HepG2 (cell line): ENCODE measurements around the gene CD300H. TPM values are rescaled to one million over a fixed set of nuclear protein-coding genes. Genes with fewer than 3 reads are reported as not detected.

ENCODE experiments used
- ATAC-seq: fragments of 200-7000 bp; cut with Tn5 transposase; 3 replicates; pipeline ENCODE4 v1.9.1; 2020; ENCODE audit warnings: mild to moderate bottlenecking, moderate library complexity
- BruUV-seq: library from RNA; stranded (reverse); fragments of 400-500 nt; replicated peaks from 2 replicates; lab custom pipeline; 2021; lab: Mats Ljungman, UMichigan
- CTCF ChIA-PET: fragments of 300-600 bp; formaldehyde crosslinking; extraction: SDS; loops from one replicate; lab custom pipeline; 2021; ENCODE audit warnings: low total read pairs, inconsistent platforms, low intra/inter-chr PET ratio; lab: Yijun Ruan, JAX
- POLR2A ChIA-PET: fragments of 350-600 bp; sonication (Branson Sonifier 250); formaldehyde crosslinking; loops from one replicate; lab custom pipeline; 2020; ENCODE audit warnings: antibody characterized with exemption, inconsistent platforms; lab: Yijun Ruan, JAX
- DNase-seq: peaks from one replicate; pipeline ENCODE4 v3.0.0-alpha.2; 2015; ENCODE audit warnings: low spot score
- FAIRE-seq: peaks from 3 replicates; lab custom pipeline; 2011; peaks lifted over from hg19 to GRCh38; lab: Jason Lieb, UNC
- H2AFZ ChIP-seq: one replicate; pipeline ENCODE4 v1.6.1; 2011; ENCODE audit warnings: low read length, inconsistent platforms
- H3K27ac ChIP-seq: fragments of 300-600 bp; 3 replicates; pipeline ENCODE4 v1.8.0; 2011; ENCODE audit warnings: mixed run types, mild to moderate bottlenecking, mixed read lengths, low read length, inconsistent platforms; ENCODE audit not compliant: insufficient read depth; ENCODE audit errors: extremely low read length
- H3K27me3 ChIP-seq, 2 experiments: fragments of 200-600 bp in 1 of 2; 2 replicates in 1 of 2; 3 replicates in 1 of 2; pipeline versions ENCODE4 v1.6.0 to v1.8.0; 2011; ENCODE audit warnings: low read length in 2 of 2, mild to moderate bottlenecking in 2 of 2, moderate library complexity in 2 of 2, inconsistent platforms in 1 of 2; ENCODE audit not compliant: insufficient read depth in 2 of 2, control insufficient read depth in 1 of 2
- H3K36me3 ChIP-seq, 2 experiments: fragments of 200-600 bp in 1 of 2; replicated peaks in 1 of 2; 2 replicates in 1 of 2; 3 replicates in 1 of 2; pipeline versions ENCODE4 v1.5.1 to v1.8.0; 2011; ENCODE audit warnings: low read length in 2 of 2, inconsistent platforms in 1 of 2; ENCODE audit not compliant: insufficient read depth in 2 of 2, control insufficient read depth in 1 of 2
- H3K4me1 ChIP-seq: 2 replicates; pipeline ENCODE4 v1.5.1; 2012; ENCODE audit warnings: low read length, inconsistent platforms; ENCODE audit not compliant: insufficient read depth
- H3K4me2 ChIP-seq: 2 replicates; pipeline ENCODE4 v1.6.0; 2011; ENCODE audit warnings: low read depth, low read length, inconsistent platforms
- H3K4me3 ChIP-seq, 3 experiments: fragments of 200-600 bp in 1 of 3; sonication (generic), shearing (Covaris generic) in 1 of 3; replicated peaks in 1 of 3; 2 replicates each; pipeline ENCODE4 v1.5.1; 2011 to 2016; ENCODE audit warnings: low read length in 3 of 3, inconsistent platforms in 2 of 3, low read depth in 2 of 3, mild to moderate bottlenecking in 2 of 3, control low read depth in 1 of 3, mixed read lengths in 1 of 3; ENCODE audit not compliant: insufficient read depth in 1 of 3
- H3K79me2 ChIP-seq: one replicate; pipeline ENCODE4 v1.6.1; 2011; ENCODE audit warnings: low read length, inconsistent platforms; ENCODE audit not compliant: insufficient read depth
- H3K9ac ChIP-seq: 2 replicates; pipeline ENCODE4 v1.6.0; 2011; ENCODE audit warnings: mild to moderate bottlenecking, low read depth, low read length, inconsistent platforms; ENCODE audit not compliant: insufficient read depth
- H3K9me3 ChIP-seq: 2 replicates; pipeline ENCODE4 v1.5.1; 2012; ENCODE audit warnings: mild to moderate bottlenecking, low read length
- H4K20me1 ChIP-seq: 2 replicates; pipeline ENCODE4 v1.6.0; 2011; ENCODE audit warnings: inconsistent platforms, mild to moderate bottlenecking, low read length, moderate library complexity; ENCODE audit not compliant: insufficient read depth
- CREB1 ChIP-seq, 2 experiments: fragments of 450-650 bp in 1 of 2; IDR thresholded peaks; 2 replicates each; pipeline ENCODE4 v1.6.1; 2016 to 2017; ENCODE audit warnings: control low read depth in 1 of 2, mild to moderate bottlenecking in 1 of 2, missing compliant biosample characterization in 1 of 2, missing genetic modification characterization in 1 of 2
- WGBS: methylation state at CpG from one replicate; pipeline ENCODE4 v1.1.6; 2017; ENCODE audit warnings: low lambda C conversion rate; 5-methylcytosine and 5-hydroxymethylcytosine counted together
- in situ Hi-C: cut with HindIII; loops from 2 replicates; pipeline ENCODE4 v1.10.0; 2017; ENCODE audit warnings: low pct_unique_long_range_greater_than_20kb; ENCODE audit not compliant: extremely low pct_ligation_motif_present
- intact Hi-C: fragments of 100-400 bp; cut with micrococcal nuclease; formaldehyde crosslinking; loops from one replicate; pipeline ENCODE4 v1.10.0; 2022; ENCODE audit not compliant: unreplicated experiment
- polyA plus RNA-seq, 8 experiments: library from polyadenylated mRNA; depleted of rRNA in 3 of 8; stranded (reverse) in 7 of 8; unstranded in 1 of 8; fragments of >200 nt; fragmentation: Illumina TruSeq in 4 of 8; extraction: Trizol in 4 of 8; gene quantifications; 2 replicates each; pipeline versions ENCODE4 v1.2.1 to v1.2.3, GENCODE V29; 2011 to 2016; ENCODE audit warnings: low read depth in 4 of 8, missing spikeins in 1 of 8, mixed read lengths in 1 of 8; ENCODE audit not compliant: insufficient read depth in 1 of 8
- total RNA-seq, 5 experiments: library from RNA; depleted of rRNA; stranded (reverse); fragments of >200 nt; fragmentation: Illumina TruSeq; extraction: Trizol; gene quantifications; 2 replicates each; pipeline ENCODE4 v1.2.3, GENCODE V29; 2016; ENCODE audit warnings: low read depth in 1 of 5
- TF ChIP-seq, protein P1 (sequence below): IDR thresholded peaks from 2 replicates; pipeline ENCODE4 v1.6.1; 2016; ENCODE audit warnings: mild to moderate bottlenecking, missing biosample characterization, missing genetic modification reagents
- TF ChIP-seq, protein P2 (sequence below): sonication (generic); formaldehyde crosslinking; conservative IDR thresholded peaks from 2 replicates; pipeline ENCODE4 v1.8.0; 2022; ENCODE audit warnings: mild to moderate bottlenecking, moderate library complexity, missing genetic modification reagents

The CD300H gene
- total and polyA plus RNA-seq, 2 of the 13 experiments (the other 11 are each of a cell fraction or from before 2014, with no cell fraction given) = not detected

DNA sequence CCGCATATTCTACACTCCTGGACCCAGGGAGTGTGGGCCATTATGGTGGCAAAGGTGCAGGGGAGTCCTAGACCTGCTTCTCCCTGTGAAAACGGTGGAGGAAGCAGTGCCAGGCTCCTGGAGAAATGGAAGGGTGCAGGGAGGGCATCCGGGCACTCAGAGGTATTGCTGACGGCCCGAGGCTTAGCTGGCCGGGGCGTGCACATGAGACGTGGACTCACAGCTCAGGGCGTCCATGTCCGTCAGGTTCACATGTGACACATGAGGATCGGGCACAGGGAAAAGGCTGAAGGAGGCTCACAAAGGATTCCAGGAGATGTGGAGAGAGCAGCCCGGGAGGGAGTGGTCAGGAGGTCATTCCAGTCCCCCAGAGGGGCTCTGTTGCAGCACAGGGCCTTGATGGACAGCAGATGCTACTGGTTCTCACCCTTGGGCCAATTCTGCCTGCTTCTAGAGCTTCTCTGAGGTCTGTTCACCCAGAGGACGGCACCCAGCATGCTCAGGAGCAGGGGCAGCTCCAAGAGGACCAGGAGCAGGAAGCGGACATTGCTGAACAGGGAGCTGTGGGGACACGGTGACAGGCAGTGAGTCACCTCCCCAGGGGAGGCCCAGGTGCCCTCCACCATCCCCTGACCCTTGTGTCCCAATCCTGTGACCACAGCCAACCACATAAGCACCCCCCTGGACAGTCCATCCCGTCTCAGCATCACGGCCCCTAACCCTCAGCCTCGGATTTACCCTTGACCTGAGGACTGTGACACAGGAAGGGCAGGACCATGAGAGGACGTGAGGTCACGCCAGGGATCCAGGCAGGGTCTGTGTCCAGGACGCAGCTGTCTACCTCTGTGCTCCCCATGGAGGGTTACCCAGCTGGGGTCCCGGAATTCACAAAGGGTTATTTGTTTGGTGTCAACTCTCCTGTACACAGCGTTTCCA is 25.9 kb downstream of the CD300H start:
- Histone ChIP-seq H3K79me2 (no peaks in the 10 kb centered on the region), H4K20me1 (no peaks in the 10 kb centered on the region), H3K9ac (no peak overlapping the region), H3K9me3 (no peaks in the 10 kb centered on the region), H3K4me3 (no peak overlapping the region), H3K27ac (no peak overlapping the region), H3K4me1 (no peaks in the 10 kb centered on the region), H3K36me3 (no peaks in the 10 kb centered on the region), H3K4me2 (no peak overlapping the region), H2AFZ (no peak overlapping the region), H3K27me3 (peaks cover 30 to 88% of the 10 kb centered on the region in 2 experiments)
- no peak for DNase-seq
- no peak for ATAC-seq
- intact Hi-C loops = no loop called here
- BruUV-seq = no TSS peak
- in situ Hi-C loops = no loop called here
- POLR2A ChIA-PET = no interaction called here
- WGBS = 11% methylated on average over 19 of the region's 23 CpGs
- TF ChIP-seq, protein P1, sequence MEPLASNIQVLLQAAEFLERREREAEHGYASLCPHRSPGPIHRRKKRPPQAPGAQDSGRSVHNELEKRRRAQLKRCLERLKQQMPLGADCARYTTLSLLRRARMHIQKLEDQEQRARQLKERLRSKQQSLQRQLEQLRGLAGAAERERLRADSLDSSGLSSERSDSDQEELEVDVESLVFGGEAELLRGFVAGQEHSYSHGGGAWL (CRISPR knock-in tag) = no peak
- TF ChIP-seq, protein P2, sequence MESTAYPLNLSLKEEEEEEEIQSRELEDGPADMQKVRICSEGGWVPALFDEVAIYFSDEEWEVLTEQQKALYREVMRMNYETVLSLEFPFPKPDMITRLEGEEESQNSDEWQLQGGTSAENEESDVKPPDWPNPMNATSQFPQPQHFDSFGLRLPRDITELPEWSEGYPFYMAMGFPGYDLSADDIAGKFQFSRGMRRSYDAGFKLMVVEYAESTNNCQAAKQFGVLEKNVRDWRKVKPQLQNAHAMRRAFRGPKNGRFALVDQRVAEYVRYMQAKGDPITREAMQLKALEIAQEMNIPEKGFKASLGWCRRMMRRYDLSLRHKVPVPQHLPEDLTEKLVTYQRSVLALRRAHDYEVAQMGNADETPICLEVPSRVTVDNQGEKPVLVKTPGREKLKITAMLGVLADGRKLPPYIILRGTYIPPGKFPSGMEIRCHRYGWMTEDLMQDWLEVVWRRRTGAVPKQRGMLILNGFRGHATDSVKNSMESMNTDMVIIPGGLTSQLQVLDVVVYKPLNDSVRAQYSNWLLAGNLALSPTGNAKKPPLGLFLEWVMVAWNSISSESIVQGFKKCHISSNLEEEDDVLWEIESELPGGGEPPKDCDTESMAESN (CRISPR knock-in tag) = no peak
- peak; percentile 22; the same call in 1 of the 2 replicates for TF ChIP-seq CREB1 (IDR thresholded peaks at IDR 0.05)
- TF ChIP-seq CREB1 (CRISPR knock-in tag; IDR thresholded peaks at IDR 0.05) = no peak
- FAIRE-seq = no peak
- CTCF ChIA-PET = no interaction called here
